B cell (primary cell): ENCODE measurements around the gene GUCA1A.

ENCODE experiments used
- CTCF ChIP-seq: fragments of 200-600 bp; IDR thresholded peaks from one replicate; pipeline ENCODE4 v1.8.0; 2022; ENCODE audit warnings: antibody characterized with exemption, mild to moderate bottlenecking
- EZH2 ChIP-seq: IDR thresholded peaks from 2 replicates; pipeline ENCODE4 v1.6.1; 2012; ENCODE audit warnings: borderline replicate concordance, low read depth, mild to moderate bottlenecking, moderate library complexity, low read length; ENCODE audit not compliant: insufficient read depth, poor library complexity, severe bottlenecking

DNA sequence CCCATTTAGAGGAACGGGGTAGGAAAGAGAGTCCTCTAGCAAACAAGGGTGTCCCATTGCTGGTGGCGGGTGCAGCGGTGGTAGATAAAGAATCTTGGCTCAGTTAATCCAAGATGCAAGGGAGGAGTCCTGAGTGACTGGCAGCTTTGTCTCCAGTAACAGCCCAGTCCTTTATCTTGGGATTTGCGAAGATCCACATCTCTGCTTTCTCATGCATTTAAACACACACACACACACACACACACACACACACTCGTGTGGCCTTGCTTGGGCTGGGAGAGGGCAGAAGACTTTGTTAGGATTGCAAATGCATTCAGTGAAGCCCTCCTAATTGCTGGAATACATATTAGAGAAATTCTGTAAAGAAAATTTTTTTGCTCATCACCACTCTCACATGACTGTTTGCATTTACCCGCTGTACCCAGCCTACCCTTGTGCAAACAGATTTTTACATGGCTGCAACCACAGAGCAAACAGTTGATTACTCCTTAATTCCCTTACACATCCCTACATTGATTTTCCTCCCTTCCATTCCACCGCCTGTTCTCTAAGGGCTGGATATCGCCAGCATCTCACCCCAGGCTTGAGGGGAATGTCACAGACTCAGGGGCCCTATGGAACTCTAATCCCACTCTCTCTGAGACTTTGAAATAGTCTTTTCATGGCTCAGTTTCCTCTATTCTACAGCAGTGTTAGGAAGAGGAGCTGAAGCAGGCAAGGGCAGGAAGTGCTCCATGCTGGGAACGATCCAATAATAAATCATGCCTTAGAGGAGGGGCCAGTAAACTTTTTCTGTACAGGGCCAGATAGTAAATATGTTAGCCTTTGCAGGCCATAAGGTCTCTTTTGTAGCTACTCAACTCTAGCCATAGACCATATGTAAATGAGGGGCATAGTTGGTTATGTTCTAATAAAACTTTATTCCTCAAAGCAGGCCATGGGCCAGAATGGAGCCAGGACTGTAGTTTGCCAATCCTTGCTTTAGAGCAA lies 34.2 kb upstream of the GUCA1A start:
- TF ChIP-seq CTCF (no peak), EZH2 (no peak)
